CD14-positive monocyte (primary cell): ENCODE data around the gene PDE4B. TPM values are rescaled to one million over a fixed set of nuclear protein-coding genes. Genes with fewer than 3 reads are reported as not detected.

ENCODE experiments used
- DNase-seq, 3 donors: peaks; one replicate each; pipeline ENCODE4 v3.0.0-alpha.2; 2011 to 2022
- H2AFZ ChIP-seq: 2 replicates; pipeline ENCODE4 v1.6.0; 2012; ENCODE audit warnings: mild to moderate bottlenecking, low read depth, low read length, inconsistent platforms; ENCODE audit not compliant: insufficient read depth, poor library complexity, severe bottlenecking
- H3K27ac ChIP-seq, 2 donors: 1 replicate in 1 of 2; 2 replicates in 1 of 2; pipeline ENCODE4 v1.5.1; 2012 to 2013; ENCODE audit warnings: low read length in 2 of 2, control low read depth in 1 of 2, inconsistent platforms in 1 of 2, low read depth in 1 of 2, mild to moderate bottlenecking in 1 of 2
- H3K27me3 ChIP-seq, 2 donors: one replicate each; pipeline versions ENCODE4 v1.6.0 to v1.6.1; 2011 to 2013; ENCODE audit warnings: low read length in 2 of 2; ENCODE audit not compliant: control insufficient read depth in 2 of 2, insufficient read depth in 2 of 2
- H3K36me3 ChIP-seq, 2 donors: replicated peaks in 1 of 2; 1 replicate in 1 of 2; 2 replicates in 1 of 2; pipeline versions ENCODE4 v1.5.1 to v1.6.1; 2012 to 2013; ENCODE audit warnings: low read length in 2 of 2, control low read depth in 1 of 2, inconsistent platforms in 1 of 2, mild to moderate bottlenecking in 1 of 2; ENCODE audit not compliant: insufficient read depth in 2 of 2, control insufficient read depth in 1 of 2
- H3K4me1 ChIP-seq, 2 donors: 1 replicate in 1 of 2; 2 replicates in 1 of 2; pipeline versions ENCODE4 v1.5.1 to v1.6.1; 2012 to 2013; ENCODE audit warnings: low read length in 2 of 2, control low read depth in 1 of 2, inconsistent platforms in 1 of 2, mild to moderate bottlenecking in 1 of 2, moderate library complexity in 1 of 2; ENCODE audit not compliant: insufficient read depth in 2 of 2, control insufficient read depth in 1 of 2
- H3K4me2 ChIP-seq: replicated peaks from 2 replicates; pipeline ENCODE3; 2012; ENCODE audit warnings: low read length, moderate library complexity, mild to moderate bottlenecking; ENCODE audit not compliant: poor library complexity, severe bottlenecking; ENCODE audit errors: extremely low read depth
- H3K4me3 ChIP-seq, 3 experiments: fragments of 200-600 bp in 1 of 3; sonication (generic) in 1 of 3; replicated peaks in 1 of 3; 1 replicate in 2 of 3; 2 replicates in 1 of 3; pipeline ENCODE4 v1.5.1; 2011 to 2013; ENCODE audit warnings: low read length in 3 of 3, mild to moderate bottlenecking in 3 of 3, control low read depth in 2 of 3, low read depth in 2 of 3, inconsistent platforms in 1 of 3, moderate library complexity in 1 of 3
- H3K79me2 ChIP-seq: 2 replicates; pipeline ENCODE4 v1.6.0; 2012; ENCODE audit warnings: mild to moderate bottlenecking, control low read depth, inconsistent platforms, low read length, moderate library complexity; ENCODE audit not compliant: insufficient read depth
- H3K9ac ChIP-seq: 2 replicates; pipeline ENCODE4 v1.6.0; 2017; ENCODE audit warnings: low read length, mild to moderate bottlenecking; ENCODE audit not compliant: insufficient read depth, poor library complexity, severe bottlenecking
- H3K9me3 ChIP-seq, 2 donors: replicated peaks in 1 of 2; 1 replicate in 1 of 2; 2 replicates in 1 of 2; pipeline versions ENCODE4 v1.5.1 to v1.6.1; 2012 to 2013; ENCODE audit warnings: low read length in 2 of 2, control low read depth in 1 of 2; ENCODE audit not compliant: control insufficient read depth in 1 of 2, insufficient read depth in 1 of 2
- H4K20me1 ChIP-seq: 2 replicates; pipeline ENCODE4 v1.6.0; 2012; ENCODE audit warnings: mild to moderate bottlenecking, low read length, control low read depth, moderate library complexity; ENCODE audit not compliant: insufficient read depth
- H3K27ac Mint-ChIP-seq, 7 donors: one replicate each; pipeline ENCODE4 v1.8.0; 2020; ENCODE audit warnings: mild to moderate bottlenecking in 7 of 7, mixed read lengths in 7 of 7, moderate library complexity in 6 of 7, inconsistent platforms in 2 of 7
- H3K27me3 Mint-ChIP-seq, 3 donors: one replicate each; pipeline ENCODE4 v1.8.0; 2021 to 2022; ENCODE audit warnings: low read depth in 3 of 3, mild to moderate bottlenecking in 3 of 3, mixed read lengths in 3 of 3, moderate library complexity in 3 of 3, inconsistent platforms in 1 of 3
- H3K36me3 Mint-ChIP-seq, 2 donors: one replicate each; pipeline ENCODE4 v1.8.0; 2020; ENCODE audit warnings: mixed read lengths in 2 of 2, inconsistent platforms in 1 of 2, mild to moderate bottlenecking in 1 of 2
- H3K4me1 Mint-ChIP-seq: one replicate; pipeline ENCODE4 v1.8.0; 2020; ENCODE audit warnings: mild to moderate bottlenecking, mixed read lengths
- H3K4me3 Mint-ChIP-seq, 2 donors: one replicate each; pipeline ENCODE4 v1.8.0; 2020; ENCODE audit warnings: mild to moderate bottlenecking in 2 of 2, mixed read lengths in 2 of 2, moderate library complexity in 1 of 2
- H3K9me3 Mint-ChIP-seq, 7 donors: one replicate each; pipeline ENCODE4 v1.8.0; 2020 to 2022; ENCODE audit warnings: mixed read lengths in 7 of 7, mild to moderate bottlenecking in 6 of 7, moderate library complexity in 6 of 7, inconsistent platforms in 2 of 7
- CTCF ChIP-seq: fragments of 200-600 bp; IDR thresholded peaks from one replicate; pipeline ENCODE4 v1.8.0; 2022; ENCODE audit warnings: antibody characterized with exemption, mild to moderate bottlenecking
- WGBS: methylation state at CpG from one replicate; pipeline ENCODE4 v1.1.5; 2013; ENCODE audit warnings: missing lambda C conversion rate; ENCODE audit not compliant: insufficient coverage; 5-methylcytosine and 5-hydroxymethylcytosine counted together
- intact Hi-C, 2 donors: fragments of 100-400 bp; cut with micrococcal nuclease; formaldehyde crosslinking; loops; one replicate each; pipeline versions ENCODE4 v1.15.0 to v1.15.1; 2023
- polyA plus RNA-seq, 3 donors: library from polyadenylated mRNA; depleted of rRNA in 1 of 3; unstranded in 2 of 3; stranded (reverse) in 1 of 3; fragments of 300-500 nt in 2 of 3; fragments of >200 nt in 1 of 3; fragmentation: Illumina TruSeq in 2 of 3; gene quantifications; 1 replicate in 2 of 3; 2 replicates in 1 of 3; pipeline ENCODE4 v1.2.3, GENCODE V29; 2012 to 2021

Gene PDE4B
- polyA plus RNA-seq, 3 donors, result 17.2 to 52.8 (median 25.2) TPM

- Histone ChIP-seq H3K4me2 (no peak overlapping the region), H3K4me1 (no peaks in the 10 kb centered on the region), H3K9me3 (no peaks in the 10 kb centered on the region), H4K20me1 (no peaks in the 10 kb centered on the region), H2AFZ (no peak overlapping the region), H3K36me3 (no peaks in the 10 kb centered on the region), H3K9ac (no peak overlapping the region), H3K79me2 (no peaks in the 10 kb centered on the region), H3K27me3 (no peaks in the 10 kb centered on the region), H3K4me3 (no peak overlapping the region), H3K27ac (no peak overlapping the region)
- peaks cover 0 to 3% (median 1%) of the 10 kb centered on the region in 3 donors for H3K27me3 Mint-ChIP-seq
- peaks cover 4% of the 10 kb centered on the region for H3K4me1 Mint-ChIP-seq
- no peaks in the 10 kb centered on the region for H3K9me3 Mint-ChIP-seq
- no peak overlapping the region for H3K27ac Mint-ChIP-seq
- H3K36me3 Mint-ChIP-seq, result no peaks in the 10 kb centered on the region
- intact Hi-C loops, result loop anchor here (5.0 kb wide), 2 partner anchors 207 to 283 kb away; no protein-coding TSS in a partner anchor
- TF ChIP-seq CTCF, result no peak
- DNase-seq, result no peak
- WGBS, result no CpG with 5 or more reads among the region's 2 CpGs
- no peak overlapping the region for H3K4me3 Mint-ChIP-seq
Measured at GRCh38 chr1:66239834-66240233, 447.1 kb downstream of the PDE4B start.

GRCh38 chr1:66240491-66241484 lies 448.1 kb downstream of the PDE4B start:
- WGBS, result 80% methylated on average over 2 of the region's 6 CpGs
- no peak overlapping the region for H3K4me3 Mint-ChIP-seq
- no peak overlapping the region for H2AFZ ChIP-seq
- peaks cover 0 to 3% (median 1%) of the 10 kb centered on the region in 3 donors for H3K27me3 Mint-ChIP-seq
- H3K9ac ChIP-seq, result no peak overlapping the region
- H3K4me3 ChIP-seq, result no peak overlapping the region
- no peaks in the 10 kb centered on the region for H3K27me3 ChIP-seq
- no peak overlapping the region for H3K4me2 ChIP-seq
- H3K9me3 Mint-ChIP-seq, result no peaks in the 10 kb centered on the region
- H3K36me3 ChIP-seq, result no peaks in the 10 kb centered on the region
- no peaks in the 10 kb centered on the region for H3K79me2 ChIP-seq
- H3K4me1 Mint-ChIP-seq, result peaks cover under 1% of the 10 kb centered on the region
- H3K36me3 Mint-ChIP-seq, result no peaks in the 10 kb centered on the region
- H3K27ac Mint-ChIP-seq, result no peak overlapping the region
- intact Hi-C loops, result loop anchor here (5.0 kb wide), 2 partner anchors 207 to 283 kb away; no protein-coding TSS in a partner anchor
- H3K27ac ChIP-seq, result no peak overlapping the region
- TF ChIP-seq CTCF, result no peak
- no peaks in the 10 kb centered on the region for H3K9me3 ChIP-seq
- no peak for DNase-seq
- H3K4me1 ChIP-seq, result no peaks in the 10 kb centered on the region
- H4K20me1 ChIP-seq, result no peaks in the 10 kb centered on the region
